ENCODE results near the gene OR5H15. TPM values are rescaled to one million over a fixed set of nuclear protein-coding genes. Genes with fewer than 3 reads are reported as not detected.
"Not testable (repeated sequence)": the region's sequence is repeated elsewhere in the genome, so short reads cannot be mapped to it uniquely, and the experiment has no call there.

OR5H15 gene
- not detected in 2 replicates for total RNA-seq
- polyA plus RNA-seq = not detected in 2 replicates
- polyA plus RNA-seq (2012) = not detected in 2 replicates
- polyA minus RNA-seq (ENCODE audit: low replicate concordance) = not detected in 2 replicates

- no peak within 1 kb of the TSS for H3K9ac ChIP-seq (ENCODE audit: insufficient read depth, low read length)
- H3K4me1 ChIP-seq (ENCODE audit: control insufficient read depth, extremely low read depth, insufficient read depth, low read length) = no peaks in the 10 kb centered on the region
- DNase-seq (ENCODE audit: low read depth in 2 of 2) = no peak
- no peak within 1 kb of the TSS for H2AFZ ChIP-seq (ENCODE audit: low read length)
- no peaks in the 10 kb centered on the region for H3K36me3 ChIP-seq (ENCODE audit: control insufficient read depth, insufficient read depth, low read length)
- H3K4me2 ChIP-seq (ENCODE audit: extremely low read depth, insufficient read depth, low read length) = no peak within 1 kb of the TSS
- H3K4me3 ChIP-seq (replicated peaks in 1 of 4; ENCODE audit: control extremely low read depth in 1 of 4, insufficient read depth in 1 of 4, low read depth in 3 of 4, low read length in 4 of 4) = no peak within 1 kb of the TSS
- no peaks in the 10 kb centered on the region for H3K9me3 ChIP-seq (ENCODE audit: control insufficient read depth, insufficient read depth, low read depth, low read length)
- TF ChIP-seq, protein P1, sequence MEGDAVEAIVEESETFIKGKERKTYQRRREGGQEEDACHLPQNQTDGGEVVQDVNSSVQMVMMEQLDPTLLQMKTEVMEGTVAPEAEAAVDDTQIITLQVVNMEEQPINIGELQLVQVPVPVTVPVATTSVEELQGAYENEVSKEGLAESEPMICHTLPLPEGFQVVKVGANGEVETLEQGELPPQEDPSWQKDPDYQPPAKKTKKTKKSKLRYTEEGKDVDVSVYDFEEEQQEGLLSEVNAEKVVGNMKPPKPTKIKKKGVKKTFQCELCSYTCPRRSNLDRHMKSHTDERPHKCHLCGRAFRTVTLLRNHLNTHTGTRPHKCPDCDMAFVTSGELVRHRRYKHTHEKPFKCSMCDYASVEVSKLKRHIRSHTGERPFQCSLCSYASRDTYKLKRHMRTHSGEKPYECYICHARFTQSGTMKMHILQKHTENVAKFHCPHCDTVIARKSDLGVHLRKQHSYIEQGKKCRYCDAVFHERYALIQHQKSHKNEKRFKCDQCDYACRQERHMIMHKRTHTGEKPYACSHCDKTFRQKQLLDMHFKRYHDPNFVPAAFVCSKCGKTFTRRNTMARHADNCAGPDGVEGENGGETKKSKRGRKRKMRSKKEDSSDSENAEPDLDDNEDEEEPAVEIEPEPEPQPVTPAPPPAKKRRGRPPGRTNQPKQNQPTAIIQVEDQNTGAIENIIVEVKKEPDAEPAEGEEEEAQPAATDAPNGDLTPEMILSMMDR (conservative IDR thresholded peaks at IDR 0.05 in 1 of 2, IDR thresholded peaks at IDR 0.05 in 1 of 2; ENCODE audit: low read depth in 1 of 2, low read length in 2 of 2) = no peak
- TF ChIP-seq EZH2 (IDR thresholded peaks at IDR 0.05; ENCODE audit: low read length, missing control alignments) = no peak
- H4K20me1 ChIP-seq (ENCODE audit: control insufficient read depth, extremely low read depth, insufficient read depth, low read length) = no peaks in the 10 kb centered on the region
- no peaks in the 10 kb centered on the region for H3K27me3 ChIP-seq (ENCODE audit: control insufficient read depth, insufficient read depth, low read length)
- H3K27ac ChIP-seq (ENCODE audit: insufficient read depth, low read length) = no peak within 1 kb of the TSS
- H3K79me2 ChIP-seq (ENCODE audit: control insufficient read depth, insufficient read depth, low read length) = no peaks in the 10 kb centered on the region
These were observed at the start of gene OR5H15 for GRCh38 chr3:98166396-98166795. TSS of gene OR5H15 (plus strand) at chr3:98166696. CDS start at chr3:98168700, 2,004 bp downstream.

- Histone ChIP-seq H3K79me2 (ENCODE audit: control insufficient read depth, insufficient read depth, low read length) (no peaks in the 10 kb centered on the region), H3K4me2 (ENCODE audit: extremely low read depth, insufficient read depth, low read length) (no peak within 1 kb of the TSS), H4K20me1 (ENCODE audit: control insufficient read depth, extremely low read depth, insufficient read depth, low read length) (no peaks in the 10 kb centered on the region), H3K27me3 (ENCODE audit: control insufficient read depth, insufficient read depth, low read length) (no peaks in the 10 kb centered on the region), H3K9me3 (ENCODE audit: control insufficient read depth, insufficient read depth, low read depth, low read length) (no peaks in the 10 kb centered on the region), H3K27ac (ENCODE audit: insufficient read depth, low read length) (no peak within 1 kb of the TSS), H3K36me3 (ENCODE audit: control insufficient read depth, insufficient read depth, low read length) (no peaks in the 10 kb centered on the region), H2AFZ (ENCODE audit: low read length) (no peak within 1 kb of the TSS), H3K9ac (ENCODE audit: insufficient read depth, low read length) (no peak within 1 kb of the TSS), H3K4me1 (ENCODE audit: control insufficient read depth, extremely low read depth, insufficient read depth, low read length) (no peaks in the 10 kb centered on the region), H3K4me3 (replicated peaks in 1 of 4; ENCODE audit: control extremely low read depth in 1 of 4, insufficient read depth in 1 of 4, low read depth in 3 of 4, low read length in 4 of 4) (no peak within 1 kb of the TSS)
- DNase-seq (ENCODE audit: low read depth in 2 of 2) = no peak
- TF ChIP-seq, protein P1 (conservative IDR thresholded peaks at IDR 0.05 in 1 of 2, IDR thresholded peaks at IDR 0.05 in 1 of 2; ENCODE audit: low read depth in 1 of 2, low read length in 2 of 2) = no peak
- TF ChIP-seq EZH2 (IDR thresholded peaks at IDR 0.05; ENCODE audit: low read length, missing control alignments) = no peak
These were observed 36.1 kb upstream of the OR5H15 start, which contains the start of gene OR5H1 for GRCh38 chr3:98130421-98130820. TSS of gene OR5H1 (plus strand) at chr3:98130721. CDS start at chr3:98132698, 1,977 bp downstream.

DNA sequence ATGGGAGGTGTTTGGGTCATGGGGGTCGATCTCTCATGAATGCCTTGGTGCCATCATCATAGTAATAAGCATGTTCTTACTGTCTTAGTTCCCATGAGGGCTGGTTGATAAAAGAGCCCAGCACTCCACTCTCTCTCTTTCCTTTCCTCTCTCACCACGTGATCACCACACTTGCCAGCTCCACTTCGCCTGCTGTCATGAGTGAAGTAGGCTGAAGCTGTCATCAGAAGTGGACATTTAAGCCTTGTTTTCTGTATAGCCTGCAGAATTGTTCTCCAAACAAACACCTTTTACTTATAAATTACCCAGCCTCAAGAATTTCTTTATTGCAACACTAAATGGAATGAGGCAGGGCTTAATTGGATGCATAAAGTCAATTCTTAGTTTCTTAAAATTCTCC is 29.9 kb upstream of the OR5H15 start:
- H3K27me3 ChIP-seq (ENCODE audit: control insufficient read depth, insufficient read depth, low read length) = no peaks in the 10 kb centered on the region

DNA sequence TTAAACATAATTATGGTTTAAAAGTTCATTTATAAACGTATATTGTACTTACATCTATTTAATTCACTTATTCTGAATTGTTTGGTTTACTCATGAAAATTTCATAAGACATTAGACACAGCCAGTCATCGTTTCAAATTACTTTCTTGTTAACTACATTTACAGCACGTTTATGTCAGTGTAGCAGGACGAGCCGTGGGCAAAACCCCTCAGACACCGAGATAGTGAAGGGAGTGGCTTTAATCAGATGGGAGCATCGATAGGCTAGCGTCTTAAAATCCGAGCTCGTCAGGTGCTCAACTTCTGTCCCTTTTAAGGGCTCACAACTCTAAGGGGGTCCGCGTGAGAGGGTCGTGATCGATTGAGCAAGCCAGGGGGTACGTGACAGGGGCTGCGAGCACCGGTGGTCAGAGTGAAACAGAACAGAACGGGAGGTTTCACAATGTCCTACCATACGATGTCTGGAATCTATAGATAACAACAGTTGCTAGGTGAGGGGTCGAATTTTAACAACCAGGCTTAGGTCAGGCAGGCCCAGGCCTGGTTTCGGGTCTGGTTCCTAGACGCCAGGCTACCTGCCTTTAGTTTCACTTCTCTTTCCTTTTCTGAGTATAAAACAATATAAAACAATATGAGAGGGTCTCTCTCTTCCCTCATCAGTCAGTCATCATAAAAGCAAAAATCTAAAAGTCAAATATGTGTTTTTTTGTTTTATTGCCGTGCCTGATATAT is 28.5 kb upstream of the OR5H15 start:
- H3K9ac ChIP-seq (ENCODE audit: insufficient read depth, low read length); H3K4me3 ChIP-seq (replicated peaks in 1 of 4; ENCODE audit: control extremely low read depth in 1 of 4, insufficient read depth in 1 of 4, low read depth in 3 of 4, low read length in 4 of 4); DNase-seq (ENCODE audit: low read depth in 2 of 2); H3K79me2 ChIP-seq (ENCODE audit: control insufficient read depth, insufficient read depth, low read length); H3K36me3 ChIP-seq (ENCODE audit: control insufficient read depth, insufficient read depth, low read length); H3K4me1 ChIP-seq (ENCODE audit: control insufficient read depth, extremely low read depth, insufficient read depth, low read length); H3K9me3 ChIP-seq (ENCODE audit: control insufficient read depth, insufficient read depth, low read depth, low read length); H3K27ac ChIP-seq (ENCODE audit: insufficient read depth, low read length); H2AFZ ChIP-seq (ENCODE audit: low read length); H3K4me2 ChIP-seq (ENCODE audit: extremely low read depth, insufficient read depth, low read length); H4K20me1 ChIP-seq (ENCODE audit: control insufficient read depth, extremely low read depth, insufficient read depth, low read length); H3K27me3 ChIP-seq (ENCODE audit: control insufficient read depth, insufficient read depth, low read length): not testable (repeated sequence)

More for the DNA sequence above, 29.9 kb upstream of the OR5H15 start:
- Histone ChIP-seq H2AFZ (ENCODE audit: low read length) (no peak overlapping the region), H3K4me3 (replicated peaks in 1 of 4; ENCODE audit: control extremely low read depth in 1 of 4, insufficient read depth in 1 of 4, low read depth in 3 of 4, low read length in 4 of 4) (no peak overlapping the region), H3K4me1 (ENCODE audit: control insufficient read depth, extremely low read depth, insufficient read depth, low read length) (no peaks in the 10 kb centered on the region), H3K36me3 (ENCODE audit: control insufficient read depth, insufficient read depth, low read length) (no peaks in the 10 kb centered on the region), H3K4me2 (ENCODE audit: extremely low read depth, insufficient read depth, low read length) (no peak overlapping the region), H3K79me2 (ENCODE audit: control insufficient read depth, insufficient read depth, low read length) (no peaks in the 10 kb centered on the region), H3K9ac (ENCODE audit: insufficient read depth, low read length) (no peak overlapping the region), H4K20me1 (ENCODE audit: control insufficient read depth, extremely low read depth, insufficient read depth, low read length) (no peaks in the 10 kb centered on the region), H3K27ac (ENCODE audit: insufficient read depth, low read length) (no peak overlapping the region), H3K9me3 (ENCODE audit: control insufficient read depth, insufficient read depth, low read depth, low read length) (no peaks in the 10 kb centered on the region)
- no peak for TF ChIP-seq EZH2 (IDR thresholded peaks at IDR 0.05; ENCODE audit: low read length, missing control alignments)
- no peak for DNase-seq (ENCODE audit: low read depth in 2 of 2)

Measured in fibroblast of lung (primary cell).